GM21381 (cell line): ENCODE data around the gene C19orf47.

Source experiments
- ATAC-seq: cut with Tn5 transposase; IDR thresholded peaks from one replicate; pipeline ENCODE4 v1.9.1; 2021; ENCODE audit warnings: mild to moderate bottlenecking, moderate library complexity; ENCODE audit not compliant: unreplicated experiment

Gene C19orf47

DNA sequence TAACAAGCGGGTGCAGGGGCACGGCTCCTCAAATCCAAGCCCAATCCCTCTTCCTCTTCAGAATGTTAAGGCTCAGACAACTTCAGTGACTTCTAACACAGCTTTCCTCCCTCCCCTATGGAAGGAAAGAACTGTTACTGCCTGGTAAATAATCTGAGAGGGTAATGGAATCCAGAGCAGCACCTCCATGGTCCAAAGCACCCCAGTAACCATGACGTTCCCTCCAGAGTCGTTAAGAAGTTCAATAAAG is 64.0 kb downstream of the C19orf47 start:
- no peak for ATAC-seq

GRCh38 chr19:40283414-40284250 is 64.6 kb downstream of the C19orf47 start:
- no peak for ATAC-seq

DNA sequence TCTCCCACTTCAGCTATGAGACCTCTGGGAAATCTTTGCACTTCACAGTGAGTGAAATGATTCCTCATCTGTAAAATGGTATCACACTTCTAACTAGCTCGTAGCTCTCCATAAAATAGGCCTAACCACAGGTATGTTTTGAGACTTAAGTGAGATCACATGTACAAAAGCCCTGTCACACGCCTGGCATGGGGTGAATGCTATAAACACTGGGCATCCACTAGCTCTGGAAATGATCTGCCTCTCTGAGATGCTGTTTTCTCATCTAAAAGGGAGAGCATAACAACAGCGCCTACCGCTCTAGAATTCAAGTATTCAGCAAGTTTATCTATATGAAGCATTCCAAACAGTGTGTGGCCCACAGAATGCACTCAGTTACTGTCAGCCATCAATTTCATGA is 65.3 kb downstream of the C19orf47 start:
- no peak for ATAC-seq

DNA sequence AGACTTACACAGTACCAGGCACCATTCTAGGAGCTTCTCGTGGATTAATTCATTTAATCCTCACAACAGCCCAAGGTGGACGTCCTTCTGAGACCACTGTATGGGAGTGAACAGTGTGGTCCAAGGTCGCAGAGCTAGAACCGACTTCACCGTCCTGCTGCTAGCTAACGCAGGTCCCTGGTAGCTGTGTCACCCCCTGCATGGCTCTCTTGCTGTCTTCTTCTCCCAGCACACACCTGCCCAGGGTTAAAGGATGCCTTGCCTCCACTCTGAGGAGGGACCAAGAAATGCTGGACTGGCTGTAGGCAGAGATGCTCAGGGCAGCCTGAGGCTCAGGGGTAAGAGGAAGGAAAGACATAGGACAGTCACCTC is 66.0 kb downstream of the C19orf47 start:
- no peak for ATAC-seq

DNA sequence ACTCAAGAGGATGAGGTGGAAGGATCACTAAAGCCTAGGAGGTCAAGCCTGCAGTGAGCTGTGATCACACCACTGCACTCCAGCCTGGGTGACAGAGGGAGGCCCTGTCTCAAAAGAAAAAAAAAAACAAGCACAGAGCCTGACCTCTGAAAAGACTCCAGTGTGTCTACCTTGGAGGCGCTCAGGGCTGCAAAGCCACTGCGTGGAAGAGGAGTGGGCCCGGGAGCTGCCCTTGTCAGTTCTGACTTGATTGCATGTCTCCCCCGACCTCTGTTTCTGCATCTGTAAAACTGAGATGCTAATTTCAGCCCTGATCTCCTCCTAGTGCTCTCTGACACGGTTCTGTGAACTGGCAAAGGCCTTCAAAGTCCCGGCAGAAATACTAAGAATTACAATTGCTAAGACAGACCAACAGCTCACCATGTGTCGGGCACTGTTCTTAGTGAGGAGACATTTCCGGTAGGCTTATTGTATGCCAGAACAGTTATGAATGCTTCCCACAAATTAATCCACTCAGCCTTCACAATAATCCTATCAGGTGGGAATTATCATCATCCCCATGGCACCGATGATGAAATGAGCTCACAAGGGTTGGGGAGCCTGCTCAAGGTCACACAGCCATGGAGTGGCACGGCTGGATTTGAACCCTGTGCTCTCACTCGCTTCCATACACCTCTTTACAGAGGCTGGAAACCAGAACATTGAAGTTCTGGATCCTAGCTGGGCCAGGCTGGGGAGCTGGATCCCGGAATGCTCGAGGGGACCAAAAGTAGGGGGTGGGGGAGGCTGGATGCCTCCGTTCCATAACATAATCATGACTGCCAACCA is 66.6 kb downstream of the C19orf47 start:
- ATAC-seq: no peak

DNA sequence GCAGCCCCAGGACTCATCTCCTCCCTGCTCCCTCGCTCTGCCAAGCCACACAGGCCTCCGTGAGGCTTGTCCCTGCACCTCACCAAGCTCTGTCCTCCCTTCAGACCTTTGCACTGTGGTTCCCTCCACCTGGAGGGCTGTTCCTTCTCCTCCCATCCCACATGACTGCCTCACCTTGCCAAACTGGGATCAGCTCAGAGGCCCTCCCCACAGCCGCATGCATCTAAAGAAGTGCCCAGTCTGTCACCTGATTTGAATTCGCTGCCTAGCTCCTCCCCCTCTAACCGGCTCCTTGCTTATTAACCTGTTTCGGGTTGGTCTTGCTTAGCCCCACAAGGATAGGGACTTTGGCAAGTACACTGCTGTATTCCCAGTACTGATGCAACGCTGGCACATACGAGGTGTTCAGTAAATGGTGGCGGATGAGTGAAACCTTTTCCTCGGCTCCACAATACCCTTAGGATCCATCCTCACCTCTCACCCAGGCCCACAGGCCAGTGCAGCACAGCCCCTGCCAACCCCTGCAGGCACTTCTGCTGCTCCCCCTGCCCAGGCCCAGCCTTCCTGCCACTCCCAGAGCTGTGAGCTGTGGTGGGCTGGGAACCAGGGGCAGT is 67.5 kb downstream of the C19orf47 start:
- no peak for ATAC-seq

DNA sequence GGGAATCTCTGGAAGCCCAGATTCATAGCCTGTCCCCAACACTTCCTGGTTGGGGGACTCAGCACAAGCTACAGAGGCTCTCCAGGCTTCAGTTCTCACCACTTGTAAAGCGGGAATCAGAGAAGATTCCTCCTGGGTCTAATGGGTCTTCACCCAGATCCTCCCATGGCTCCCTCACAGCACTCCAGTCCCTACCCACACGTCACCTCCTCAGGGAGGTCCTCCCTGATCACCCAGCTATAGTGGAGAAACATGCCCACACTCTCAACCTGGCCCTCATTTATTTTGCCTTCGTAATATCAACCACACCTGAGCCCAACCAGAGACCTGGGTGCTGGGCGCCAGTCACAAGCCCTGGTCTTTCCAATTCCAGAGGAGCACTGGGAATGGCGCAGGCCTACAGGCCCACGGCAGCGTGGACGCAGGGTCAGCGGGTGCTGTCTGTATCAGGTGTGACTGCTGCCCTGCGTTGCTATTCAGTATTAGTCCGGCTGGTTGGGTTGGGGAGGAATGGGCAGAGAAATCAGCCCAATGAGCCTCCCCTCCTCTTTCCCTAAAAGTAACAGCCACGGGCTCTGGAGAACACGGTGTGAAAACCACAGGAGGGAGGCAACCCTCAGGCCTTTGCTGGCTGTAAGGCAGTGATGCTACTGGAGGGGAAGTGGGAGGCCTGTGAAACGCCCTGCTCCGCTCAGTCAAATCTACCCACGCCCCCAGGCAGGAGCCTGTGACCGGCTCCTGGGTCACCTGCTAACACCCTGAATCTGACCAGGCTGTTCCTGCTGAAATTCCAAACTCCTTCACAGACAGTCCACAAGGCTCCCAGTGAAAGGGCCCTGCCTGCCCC is 68.2 kb downstream of the C19orf47 start:
- ATAC-seq: no peak

- ATAC-seq: no peak
Measured at GRCh38 chr19:40279120-40279551, 69.1 kb downstream of the C19orf47 start.

- ATAC-seq: no peak
Measured at GRCh38 chr19:40278361-40279035, 69.7 kb downstream of the C19orf47 start.

- no peak for ATAC-seq
Measured at GRCh38 chr19:40277356-40278059, 70.7 kb downstream of the C19orf47 start.

GRCh38 chr19:40274585-40275544 is 73.3 kb downstream of the C19orf47 start:
- no peak for ATAC-seq

DNA sequence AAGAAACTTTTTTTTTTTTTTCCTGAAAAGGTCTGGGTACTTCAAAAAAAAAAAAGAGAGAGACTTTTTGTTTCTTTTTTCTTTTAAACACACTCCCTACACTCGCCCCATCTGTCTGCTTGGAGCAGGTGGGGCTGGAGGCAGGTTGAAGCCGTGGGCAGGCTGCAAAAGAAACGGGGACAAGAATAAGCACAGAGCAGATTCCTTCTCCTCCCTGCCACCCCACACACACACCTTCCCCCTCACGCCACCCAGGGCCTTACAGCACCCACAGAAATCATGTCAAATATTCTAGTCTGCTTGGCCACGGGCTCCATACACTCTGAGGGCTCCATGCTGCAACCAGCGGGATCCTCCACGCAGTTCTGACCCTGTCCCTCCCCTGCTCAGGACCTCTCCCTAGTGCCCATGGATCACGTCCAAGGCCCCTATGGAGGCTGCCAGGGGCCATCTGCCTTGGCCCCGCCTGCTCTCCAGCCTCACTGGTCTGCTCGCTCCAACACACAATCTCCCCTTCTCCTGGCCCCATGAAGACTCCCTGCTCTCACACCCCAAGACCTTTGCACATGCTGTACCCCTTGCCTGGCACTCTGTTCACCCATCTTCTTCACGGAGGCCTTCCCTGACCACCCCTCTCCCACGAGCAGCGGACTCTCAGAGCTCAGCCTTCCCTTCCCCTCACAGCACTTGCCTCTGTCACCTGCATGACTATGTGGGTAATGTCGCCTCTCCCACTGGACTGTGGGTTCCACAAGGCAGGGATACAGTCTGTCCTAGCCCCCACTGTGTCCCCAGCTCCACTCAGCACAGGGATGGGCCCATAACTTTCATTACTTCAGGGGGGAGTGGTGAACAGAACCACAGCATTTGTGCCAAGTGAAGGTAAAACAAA is 74.5 kb downstream of the C19orf47 start:
- ATAC-seq: no peak

DNA sequence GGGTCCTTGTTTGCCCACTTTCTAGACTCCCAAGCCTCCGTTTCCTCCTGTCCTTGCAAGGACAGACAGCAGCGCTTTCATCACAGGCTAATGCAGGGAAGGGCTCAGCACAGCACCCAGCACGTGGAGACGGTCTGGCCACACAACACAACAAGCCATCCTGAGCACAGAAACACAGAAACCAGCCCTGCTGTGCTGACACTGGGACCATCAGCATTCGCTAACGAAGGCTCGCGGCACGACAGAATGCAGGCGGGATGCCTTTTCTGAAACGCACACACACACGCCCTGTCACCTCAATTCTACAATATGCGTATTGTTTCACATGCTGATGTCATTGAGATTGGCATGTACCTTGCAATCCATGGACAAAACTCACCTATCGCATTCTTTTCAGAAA is 75.9 kb downstream of the C19orf47 start:
- ATAC-seq: no peak

DNA sequence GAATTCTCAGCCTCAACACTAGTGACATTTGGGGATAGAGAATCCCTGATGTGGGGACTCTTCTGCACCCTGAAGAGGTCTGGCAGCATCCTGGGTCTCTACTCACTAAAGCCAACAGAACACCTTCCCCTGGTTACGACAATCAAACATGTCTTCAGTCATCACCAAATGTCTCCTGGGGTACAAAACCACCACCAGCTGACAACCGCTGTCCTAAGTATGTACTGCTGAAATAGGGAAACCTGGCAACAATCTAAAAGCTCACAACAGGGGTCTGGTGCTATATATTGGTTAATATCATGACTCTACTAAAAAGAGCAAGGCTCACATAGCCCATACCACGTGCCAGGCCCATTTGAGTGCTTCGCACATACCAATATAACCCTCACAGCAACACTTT is 76.5 kb downstream of the C19orf47 start:
- ATAC-seq: no peak

GRCh38 chr19:40270362-40271089 is 77.7 kb downstream of the C19orf47 start:
- ATAC-seq: no peak
